T47D (cell line): ENCODE data around the gene LDLRAD4.

ENCODE experiments used
- DNase-seq, 2 experiments: peaks; one replicate each; pipeline versions ENCODE4 v3.0.0 to v3.0.0-alpha.2; 2011 to 2012; ENCODE audit warnings: low read depth in 1 of 2, low spot score in 1 of 2
- JUND ChIP-seq: IDR thresholded peaks from 2 replicates; pipeline ENCODE4 v1.6.1; 2012; ENCODE audit warnings: low read depth
- in situ Hi-C: cut with HindIII; loops from 2 replicates; pipeline ENCODE4 v1.10.0; 2016; ENCODE audit warnings: low sequenced_read_pairs, low pct_unique_long_range_greater_than_20kb

The LDLRAD4 gene

DNA sequence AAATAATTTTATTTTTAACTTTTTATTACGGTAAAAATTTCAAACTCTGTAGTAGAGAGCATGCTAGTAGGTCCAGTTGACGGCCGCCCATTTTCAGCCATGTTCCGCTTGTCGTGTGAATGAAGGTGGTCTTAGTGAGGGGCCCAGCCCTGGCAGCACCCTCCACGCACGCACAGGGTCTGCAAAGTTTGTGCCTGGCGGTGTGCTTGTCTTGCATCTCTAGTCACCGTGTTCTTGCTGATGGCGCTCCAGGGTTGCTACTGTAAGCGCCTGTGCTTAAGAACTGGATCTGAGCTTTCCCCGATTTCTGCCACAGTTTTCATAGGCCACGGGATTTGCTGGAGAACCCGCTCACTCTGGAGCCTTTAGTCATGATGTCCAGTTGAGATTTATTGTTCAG lies 28.9 kb downstream of the LDLRAD4 start:
- no peak for TF ChIP-seq JUND
- in situ Hi-C loops: no loop called here
- DNase-seq: no peak

DNA sequence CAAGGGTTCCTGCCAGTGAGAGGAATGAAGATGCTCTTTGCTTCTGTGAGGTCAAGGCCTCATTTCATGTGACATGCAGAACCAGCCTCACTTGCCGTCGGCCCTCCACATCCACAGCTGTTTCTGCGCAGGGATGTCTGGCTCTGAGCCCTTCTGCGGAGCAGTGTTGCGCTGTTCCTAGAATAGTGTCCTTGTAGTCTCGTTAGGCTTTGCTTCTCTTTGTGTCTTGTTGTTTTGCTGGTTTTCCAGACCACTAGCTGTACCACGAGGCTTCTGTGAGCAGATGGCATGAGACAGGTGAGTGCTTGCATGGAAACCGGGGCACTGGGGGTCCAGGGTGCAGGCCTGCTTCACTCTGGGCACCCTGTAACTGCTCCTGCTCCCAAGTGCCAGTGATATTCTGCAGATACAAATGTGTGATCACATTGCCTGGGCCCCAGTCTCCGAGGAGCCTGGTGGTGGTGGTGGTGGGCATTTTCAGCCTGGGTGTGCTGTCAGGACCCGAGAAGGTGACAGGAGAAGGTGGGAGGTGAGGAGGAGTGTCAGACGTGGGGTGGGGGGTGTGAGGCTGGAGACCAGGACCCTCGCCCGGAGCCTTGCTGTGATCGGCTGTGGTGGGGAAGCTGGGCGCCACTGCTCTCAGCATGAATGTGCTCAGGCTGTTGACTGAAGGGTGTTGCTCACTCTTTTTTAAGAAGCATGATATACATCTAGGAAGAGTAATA lies 34.3 kb downstream of the LDLRAD4 start:
- no peak for TF ChIP-seq JUND
- in situ Hi-C loops: no loop called here
- no peak for DNase-seq

DNA sequence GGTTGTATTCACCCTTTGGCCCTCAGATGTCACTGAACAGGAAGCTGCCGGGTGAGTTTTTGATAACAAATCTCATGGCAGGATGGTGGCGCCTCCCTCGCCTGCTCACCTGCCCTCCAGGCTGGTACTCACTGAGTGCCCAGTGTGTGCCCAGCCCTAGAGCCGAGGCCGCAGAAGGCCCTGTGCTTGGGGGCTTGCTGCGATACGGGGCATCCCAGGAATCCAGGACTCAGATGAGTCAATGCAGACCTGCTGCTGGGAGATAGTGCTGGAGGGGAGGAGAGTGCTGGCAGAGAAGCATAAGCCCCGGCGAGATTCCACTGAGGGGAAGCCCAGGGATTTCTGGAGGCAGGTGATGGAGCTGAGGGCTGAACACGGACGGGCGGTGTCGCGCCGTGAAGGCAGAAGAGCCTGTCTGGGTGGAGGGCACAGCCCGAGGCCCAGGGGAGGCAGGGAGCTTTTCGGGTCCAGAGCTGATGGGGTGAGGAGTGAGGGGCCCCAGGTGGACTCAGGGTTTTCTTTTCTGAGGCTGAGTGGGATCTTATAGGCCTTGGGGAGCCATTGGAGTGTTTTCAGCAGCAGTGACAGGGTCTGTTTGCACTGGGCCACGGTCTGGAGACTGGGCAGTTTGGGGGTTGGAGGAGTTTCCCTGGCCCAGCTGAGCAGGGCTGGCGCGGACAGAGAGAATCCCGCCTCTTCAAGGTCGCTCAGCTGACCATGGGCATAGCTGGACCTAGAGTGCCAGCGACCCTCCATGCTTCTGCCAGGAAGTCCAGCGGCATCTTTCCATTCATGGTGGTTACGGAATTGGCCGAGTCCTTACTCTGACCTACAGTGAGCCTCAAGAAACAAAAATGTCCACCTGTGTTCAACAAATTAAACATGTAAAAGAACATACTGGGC lies 35.5 kb downstream of the LDLRAD4 start:
- in situ Hi-C loops: no loop called here
- no peak for DNase-seq
- TF ChIP-seq JUND: no peak

DNA sequence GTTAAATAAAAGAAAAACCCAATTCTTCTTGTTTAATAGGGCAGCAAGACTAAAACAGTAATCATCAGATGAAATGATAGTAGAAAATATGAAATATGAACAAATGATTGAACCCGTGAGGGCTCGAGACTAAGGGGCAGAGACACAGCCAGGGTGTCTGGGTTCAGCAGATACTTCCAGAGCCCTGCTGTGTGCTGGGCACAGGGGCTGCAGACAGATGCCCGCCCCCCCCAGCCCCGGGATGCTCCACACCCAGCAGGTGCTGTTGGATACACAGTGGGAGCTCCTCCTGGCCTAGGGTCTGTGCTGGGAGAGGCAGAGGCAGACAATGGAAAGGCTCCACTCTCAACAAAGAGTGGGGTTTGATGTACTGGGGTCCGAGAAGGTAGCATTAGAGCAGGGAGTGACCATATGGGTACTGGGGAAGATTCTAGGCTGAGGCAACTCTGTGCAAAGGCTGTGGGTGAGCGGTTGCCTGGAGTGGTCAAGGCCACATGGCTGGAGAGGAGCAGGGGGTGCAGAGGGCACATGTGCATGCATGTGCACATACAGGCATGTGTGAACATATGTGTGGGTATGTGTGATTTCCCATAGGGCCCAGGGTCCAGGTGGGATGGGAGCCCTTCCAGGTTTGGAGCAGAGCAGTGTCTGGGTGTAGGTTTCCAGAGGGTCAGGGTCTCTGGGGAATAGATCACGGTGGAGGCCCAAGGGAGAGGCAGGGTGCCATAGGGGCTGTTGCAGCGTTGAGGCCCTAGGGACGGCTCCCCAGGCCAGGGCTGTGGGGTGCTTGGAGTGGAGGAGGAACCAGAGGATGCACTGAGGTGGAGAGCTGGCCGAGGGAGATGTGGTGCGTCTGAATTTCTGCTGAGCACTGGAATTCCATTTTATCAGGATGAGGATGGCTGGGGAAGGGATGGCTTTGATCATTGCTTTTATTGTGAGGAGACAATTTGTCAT lies 36.7 kb downstream of the LDLRAD4 start:
- in situ Hi-C loops: no loop called here
- no peak for DNase-seq
- no peak for TF ChIP-seq JUND

- no peak for DNase-seq
- in situ Hi-C loops: no loop called here
- no peak for TF ChIP-seq JUND
Observed at GRCh38 chr18:13256444-13257305, 38.1 kb downstream of the LDLRAD4 start.

GRCh38 chr18:13257361-13257980 lies 38.9 kb downstream of the LDLRAD4 start:
- in situ Hi-C loops: no loop called here
- TF ChIP-seq JUND: no peak
- no peak for DNase-seq

DNA sequence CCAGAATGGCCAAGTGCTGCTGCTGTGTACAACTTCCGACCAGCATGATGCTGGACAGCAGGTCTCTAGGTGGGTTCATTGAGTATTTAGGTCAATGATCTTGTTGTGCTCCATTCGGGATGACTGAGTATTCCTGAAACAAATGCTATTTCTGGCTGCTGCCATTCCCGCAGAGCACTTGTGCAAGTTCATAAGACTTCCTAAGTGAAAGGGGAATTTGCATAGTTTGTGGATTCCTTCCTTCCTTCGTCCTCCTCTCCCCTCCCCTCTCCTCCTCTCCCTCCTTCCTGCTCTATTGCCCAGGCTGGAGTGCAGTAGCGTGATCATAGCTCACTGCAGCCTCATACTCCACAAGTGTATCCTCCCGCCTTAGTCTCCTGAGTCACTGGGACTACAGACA lies 40.4 kb downstream of the LDLRAD4 start:
- TF ChIP-seq JUND: no peak
- in situ Hi-C loops: no loop called here
- no peak for DNase-seq

- in situ Hi-C loops: no loop called here
- no peak for TF ChIP-seq JUND
- DNase-seq: no peak
Observed at GRCh38 chr18:13259701-13260100, 41.1 kb downstream of the LDLRAD4 start.

DNA sequence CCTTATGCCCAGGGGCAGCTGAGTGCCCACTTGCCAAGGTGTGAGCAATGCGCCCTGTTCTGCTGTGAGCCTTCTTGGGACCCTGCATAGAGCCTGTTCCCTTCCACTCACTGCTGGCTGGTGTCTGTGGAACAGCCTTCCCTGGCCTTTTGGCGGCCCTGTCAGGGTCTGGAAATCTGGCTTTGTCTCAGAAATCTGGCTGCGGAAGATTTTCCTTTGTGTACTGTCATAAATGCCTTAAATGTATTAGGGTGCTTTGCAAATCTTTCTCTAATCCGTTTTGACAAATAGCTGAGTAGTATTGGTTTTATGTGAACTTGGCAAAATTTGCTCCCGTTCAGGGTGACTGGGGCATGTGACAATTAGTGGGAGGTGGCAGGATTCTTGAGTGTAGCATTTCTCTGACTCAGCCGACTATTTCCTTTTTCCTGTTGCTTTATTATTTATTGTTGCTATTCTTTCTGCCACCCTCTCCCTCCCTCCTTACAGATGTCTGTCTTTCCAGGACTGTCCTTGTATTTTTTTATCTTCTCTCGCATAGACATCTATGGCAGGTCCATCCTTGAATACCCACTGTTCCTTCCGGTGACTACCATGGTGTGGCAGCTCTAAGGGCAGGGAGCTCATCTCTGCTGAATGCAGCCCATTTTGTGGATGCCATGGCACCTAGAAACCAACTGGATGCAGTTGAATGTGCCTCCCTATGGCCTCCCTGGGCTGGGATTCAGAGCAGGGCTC lies 41.8 kb downstream of the LDLRAD4 start:
- no peak for TF ChIP-seq JUND
- in situ Hi-C loops: no loop called here

DNA sequence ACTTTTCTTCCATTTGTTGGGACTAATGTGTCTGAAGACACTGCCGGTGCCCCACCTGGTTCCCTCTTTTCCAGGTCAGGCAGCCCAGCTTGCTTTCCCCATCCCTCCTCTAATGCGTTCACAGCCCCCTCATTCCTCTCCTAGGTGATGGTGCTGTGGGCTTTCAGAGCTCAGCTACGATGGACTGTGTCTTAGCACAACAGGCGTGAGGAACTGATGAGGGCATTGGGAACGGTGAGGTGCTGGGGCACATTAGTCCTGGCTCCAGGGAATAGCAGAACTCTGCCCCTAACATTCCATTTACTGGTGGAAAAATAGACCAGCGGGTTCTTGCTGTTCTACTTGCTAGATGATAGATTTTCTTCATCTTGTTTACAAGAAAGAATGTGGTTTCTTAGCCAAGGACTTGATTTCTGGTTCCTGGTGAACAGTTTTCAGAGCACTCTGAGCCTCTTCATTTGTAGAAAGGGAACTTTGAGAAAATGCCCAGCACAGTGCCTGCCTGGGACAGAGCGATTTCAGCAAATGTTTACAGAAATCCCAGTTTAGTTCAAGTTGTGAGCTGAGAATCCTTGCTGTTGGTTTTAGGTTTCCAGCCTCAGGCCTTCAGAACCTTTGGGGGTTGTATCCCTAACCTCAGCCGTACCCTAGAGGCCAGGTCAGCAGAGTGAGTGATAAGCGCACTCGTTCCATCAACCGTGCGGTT lies 42.5 kb downstream of the LDLRAD4 start:
- in situ Hi-C loops: no loop called here

More for the DNA sequence above, 41.8 kb downstream of the LDLRAD4 start:
- no peak for DNase-seq

More for the DNA sequence above, 42.5 kb downstream of the LDLRAD4 start:
- no peak for DNase-seq
- no peak for TF ChIP-seq JUND
